GM12878 (cell line): Measurements from ENCODE around the gene SCG3. TPM values are rescaled to one million over a fixed set of nuclear protein-coding genes. Genes with fewer than 3 reads are reported as not detected.
A peak's percentile ranks its signal among the peaks of the same experiment; 100 is the strongest.

Experiments used
- ATAC-seq: fragments of 200-7000 bp; cut with Tn5 transposase; 3 replicates; pipeline ENCODE4 v1.9.1; 2020; ENCODE audit warnings: mild to moderate bottlenecking, moderate library complexity
- BruUV-seq: library from RNA; stranded (reverse); fragments of 400-500 nt; replicated peaks from 2 replicates; lab custom pipeline; 2021; lab: Mats Ljungman, UMichigan
- CTCF ChIA-PET: fragments of 300-600 bp; sonication (Branson Sonifier 250); formaldehyde crosslinking; extraction: SDS; loops from one replicate; lab custom pipeline; 2021; ENCODE audit warnings: inconsistent platforms; lab: Yijun Ruan, JAX
- POLR2A ChIA-PET: fragments of 350-600 bp; formaldehyde crosslinking; extraction: SDS; loops from one replicate; lab custom pipeline; 2021; ENCODE audit warnings: inconsistent platforms; lab: Charles Lee
- RAD21 ChIA-PET: fragments of 300-600 bp; sonication (Branson Sonifier 250); formaldehyde crosslinking; loops from one replicate; lab custom pipeline; 2023; ENCODE audit warnings: antibody characterized with exemption; ENCODE audit not compliant: unreplicated experiment; lab: Charles Lee
- SMC1A ChIA-PET: fragments of 300-600 bp; sonication (Branson Sonifier 250); formaldehyde crosslinking; loops from one replicate; lab custom pipeline; 2023; ENCODE audit not compliant: unreplicated experiment, uncharacterized antibody; lab: Charles Lee
- DNase-seq: peaks from one replicate; pipeline ENCODE4 v3.0.0-alpha.2; 2011; ENCODE audit warnings: low read depth, low spot score
- FAIRE-seq: peaks from 3 replicates; lab custom pipeline; 2011; peaks lifted over from hg19 to GRCh38; lab: Jason Lieb, UNC
- H2AFZ ChIP-seq: 2 replicates; pipeline ENCODE4 v1.6.0; 2011; ENCODE audit warnings: low read depth, low read length, control low read depth; ENCODE audit not compliant: control insufficient read depth
- H3K27ac ChIP-seq: 2 replicates; pipeline ENCODE4 v1.5.1; 2011; ENCODE audit warnings: control low read depth; ENCODE audit not compliant: control insufficient read depth, insufficient read depth
- H3K27me3 ChIP-seq, 2 experiments: replicated peaks in 1 of 2; 2 replicates each; pipeline versions ENCODE4 v1.6.0 to v1.6.1; 2011; ENCODE audit warnings: low read length in 1 of 2; ENCODE audit not compliant: control insufficient read depth in 2 of 2, insufficient read depth in 2 of 2
- H3K36me3 ChIP-seq, 2 experiments: 2 replicates each; pipeline ENCODE4 v1.5.1; 2011; ENCODE audit warnings: low read length in 1 of 2; ENCODE audit not compliant: control insufficient read depth in 2 of 2, insufficient read depth in 2 of 2
- H3K4me1 ChIP-seq: 2 replicates; pipeline ENCODE4 v1.6.1; 2011; ENCODE audit warnings: mild to moderate bottlenecking, low read length, moderate library complexity, mixed read lengths; ENCODE audit not compliant: control insufficient read depth, insufficient read depth
- H3K4me2 ChIP-seq: 2 replicates; pipeline ENCODE4 v1.6.0; 2011; ENCODE audit warnings: control low read depth; ENCODE audit not compliant: control insufficient read depth, insufficient read depth
- H3K4me3 ChIP-seq: fragments of 200-600 bp; sonication (generic); 2 replicates; pipeline ENCODE4 v1.5.1; 2016
- H3K79me2 ChIP-seq: 2 replicates; pipeline ENCODE4 v1.6.0; 2011; ENCODE audit warnings: low read length; ENCODE audit not compliant: control insufficient read depth, insufficient read depth
- H3K9ac ChIP-seq: 2 replicates; pipeline ENCODE4 v1.8.0; 2011; ENCODE audit warnings: low read length, control low read depth, mixed read lengths; ENCODE audit not compliant: control insufficient read depth, insufficient read depth
- H3K9me3 ChIP-seq: replicated peaks from 3 replicates; pipeline ENCODE4 v1.5.1; 2011; ENCODE audit warnings: mild to moderate bottlenecking, low read length; ENCODE audit not compliant: control insufficient read depth, insufficient read depth
- H4K20me1 ChIP-seq: 2 replicates; pipeline ENCODE4 v1.6.0; 2011; ENCODE audit not compliant: control insufficient read depth, insufficient read depth
- ASH2L ChIP-seq: fragments of 300-600, 200-600 bp; sonication (generic); IDR thresholded peaks from 2 replicates; pipeline ENCODE4 v1.6.1; 2017; ENCODE audit warnings: low read depth, mild to moderate bottlenecking, borderline replicate concordance
- BCL11A ChIP-seq: IDR thresholded peaks from 2 replicates; pipeline ENCODE4 v1.6.1; 2011; ENCODE audit warnings: low read depth, low read length
- CEBPB ChIP-seq, 2 experiments: fragments of 150-350 bp in 1 of 2; IDR thresholded peaks; 2 replicates each; pipeline ENCODE4 v1.6.1; 2012 to 2014; ENCODE audit warnings: low read depth in 2 of 2, low read length in 2 of 2, borderline replicate concordance in 1 of 2, inconsistent platforms in 1 of 2
- CHD4 ChIP-seq: fragments of 200-600 bp; sonication (generic); IDR thresholded peaks from 2 replicates; pipeline ENCODE4 v1.6.1; 2016; ENCODE audit warnings: mild to moderate bottlenecking
- DPF2 ChIP-seq: fragments of 450-650 bp; IDR thresholded peaks from 2 replicates; pipeline ENCODE4 v1.6.1; 2017; ENCODE audit warnings: mild to moderate bottlenecking
- MLLT1 ChIP-seq: fragments of 450-650 bp; IDR thresholded peaks from 2 replicates; pipeline ENCODE4 v1.6.1; 2016; ENCODE audit warnings: mild to moderate bottlenecking
- POLR2AphosphoS5 ChIP-seq: IDR thresholded peaks from 2 replicates; pipeline ENCODE4 v1.6.1; 2011; ENCODE audit warnings: mild to moderate bottlenecking, low read length, inconsistent platforms
- RAD21 ChIP-seq: IDR thresholded peaks from 2 replicates; pipeline ENCODE4 v1.6.1; 2011; ENCODE audit warnings: mild to moderate bottlenecking, low read depth, low read length, moderate library complexity; ENCODE audit not compliant: insufficient read depth
- RBBP5 ChIP-seq: fragments of 200-600 bp; sonication (generic); conservative IDR thresholded peaks from 2 replicates; pipeline ENCODE4 v1.6.1; 2016
- RUNX3 ChIP-seq: IDR thresholded peaks from 2 replicates; pipeline ENCODE4 v1.6.1; 2012; ENCODE audit warnings: low read length, inconsistent platforms
- SP1 ChIP-seq: IDR thresholded peaks from one replicate; pipeline ENCODE4 v1.6.1; 2011; ENCODE audit warnings: low read depth, low read length
- SPI1 ChIP-seq: IDR thresholded peaks from 2 replicates; pipeline ENCODE4 v1.6.1; 2011; ENCODE audit warnings: low read depth, mild to moderate bottlenecking, low read length, moderate library complexity, borderline replicate concordance; ENCODE audit not compliant: insufficient read depth
- SREBF2 ChIP-seq: IDR thresholded peaks from 2 replicates; pipeline ENCODE4 v1.6.1; 2012; ENCODE audit warnings: mild to moderate bottlenecking, low read length
- TCF3 ChIP-seq: IDR thresholded peaks from 2 replicates; pipeline ENCODE4 v1.6.1; 2012; ENCODE audit warnings: low read depth, mild to moderate bottlenecking, low read length, borderline replicate concordance; ENCODE audit not compliant: insufficient read depth
- ZBED1 ChIP-seq: IDR thresholded peaks from 2 replicates; pipeline ENCODE4 v1.6.1; 2016; ENCODE audit warnings: borderline replicate concordance
- ZNF207 ChIP-seq: fragments of 450-650 bp; IDR thresholded peaks from 2 replicates; pipeline ENCODE4 v1.6.1; 2014; ENCODE audit warnings: antibody characterized with exemption, mild to moderate bottlenecking, borderline replicate concordance
- WGBS: methylation state at CpG from one replicate; pipeline ENCODE4 v1.1.6; 2016; ENCODE audit warnings: low lambda C conversion rate; ENCODE audit not compliant: insufficient replicate concordance, insufficient coverage; ENCODE audit errors: missing lambda C conversion rate; 5-methylcytosine and 5-hydroxymethylcytosine counted together
- in situ Hi-C: fragments of 300-500 bp; cut with MboI; formaldehyde crosslinking; loops from 9 replicates; pipeline ENCODE4 v1.14.3; 2018; ENCODE audit warnings: mixed read lengths
- intact Hi-C: fragments of 100-400 bp; cut with micrococcal nuclease; formaldehyde crosslinking; loops from one replicate; pipeline ENCODE4 v1.14.2; 2022; ENCODE audit not compliant: unreplicated experiment
- polyA plus RNA-seq, 11 experiments: library from polyadenylated mRNA; depleted of rRNA in 4 of 11; unstranded in 6 of 11; stranded (reverse) in 5 of 11; fragments of >200 nt; fragmentation: Nextera tagmentation in 4 of 11; fragmentation: Illumina TruSeq in 1 of 11; extraction: Ambion mirVana in 4 of 11; extraction: Trizol in 1 of 11; gene quantifications; 1 replicate in 1 of 11; 2 replicates in 10 of 11; pipeline versions ENCODE4 v1.2.1 to v1.2.3, GENCODE V29; 2011 to 2016; ENCODE audit warnings: inconsistent platforms in 2 of 11, missing spikeins in 2 of 11, low read depth in 1 of 11
- total RNA-seq, 4 experiments: library from RNA; depleted of rRNA in 3 of 4; stranded (reverse); fragments of >200 nt in 3 of 4; fragmentation: Illumina TruSeq in 1 of 4; extraction: Trizol in 1 of 4; gene quantifications; 2 replicates each; pipeline versions ENCODE4 v1.2.1 to v1.2.3, GENCODE V29; 2013 to 2021
- TF ChIP-seq, protein P1 (sequence below): fragments of 450-650 bp; IDR thresholded peaks from 2 replicates; pipeline ENCODE4 v1.6.1; 2017; ENCODE audit warnings: borderline replicate concordance

The SCG3 gene
- total and polyA plus RNA-seq, 10 of the 15 experiments (the other 5 are each of a cell fraction or from before 2014, with no cell fraction given) = 0.03 to 0.15 (median 0.04) TPM; not detected in 7

DNA sequence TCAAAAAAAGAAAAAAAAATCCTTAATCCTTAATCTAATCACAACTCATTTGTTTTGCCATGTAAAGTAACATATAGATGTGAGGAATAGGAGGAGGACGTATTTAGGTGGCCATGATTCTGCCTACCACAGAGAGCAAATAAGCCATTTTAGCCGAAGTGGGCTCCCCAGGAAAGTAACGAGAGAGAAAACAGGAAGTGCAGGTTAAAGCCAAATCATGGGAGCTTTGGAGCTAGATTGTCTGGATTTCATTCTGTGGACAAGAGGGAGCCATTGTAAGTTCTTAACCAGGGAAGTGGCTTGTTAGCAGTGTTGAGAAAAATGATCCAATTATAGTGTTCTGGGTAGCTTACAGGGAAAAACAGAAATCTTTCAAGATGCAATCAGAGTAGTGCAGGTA, 79.5 kb downstream of the SCG3 start:
- no peak overlapping the region for H3K4me2 ChIP-seq

GRCh38 chr15:51765751-51766150, 84.4 kb downstream of the SCG3 start:
- Histone ChIP-seq H4K20me1 (no peaks in the 10 kb centered on the region), H3K4me1 (no peaks in the 10 kb centered on the region), H3K36me3 (no peaks in the 10 kb centered on the region), H3K4me2 (no peak overlapping the region), H3K79me2 (no peaks in the 10 kb centered on the region), H3K4me3 (no peak overlapping the region), H3K27me3 (no peaks in the 10 kb centered on the region), H3K9ac (no peak overlapping the region), H3K9me3 (no peaks in the 10 kb centered on the region), H2AFZ (no peak overlapping the region), H3K27ac (no peak overlapping the region)
- CTCF ChIA-PET = interaction anchor here (1.0 to 2.2 kb wide), 2 partner anchors 11 kb away, joined by 5 to 7 read pairs; no protein-coding TSS in a partner anchor
- WGBS = 95% methylated on average over 7 of the region's 7 CpGs
- SMC1A ChIA-PET = interaction anchor here (1.0 to 1.6 kb wide), 2 partner anchors 11 to 30 kb away, joined by 4 to 5 read pairs; no protein-coding TSS in a partner anchor
- no peak for FAIRE-seq
- DNase-seq = no peak
- intact Hi-C loops (no loop called here), in situ Hi-C loops (no loop called here)
- POLR2A ChIA-PET = no interaction called here
- BruUV-seq = no TSS peak
- RAD21 ChIA-PET = no interaction called here
- no peak for ATAC-seq
- TF ChIP-seq SREBF2 (no peak), ASH2L (no peak), POLR2AphosphoS5 (no peak), TCF3 (no peak), BCL11A (no peak), ZBED1 (no peak), CHD4 (no peak), SP1 (no peak), CEBPB (IDR thresholded peaks at IDR 0.05; ENCODE audit: borderline replicate concordance in 1 of 2, low read depth in 2 of 2, low read length in 2 of 2) (no peak), DPF2 (no peak), RAD21 (no peak), MLLT1 (no peak), ZNF207 (no peak), RUNX3 (no peak), RBBP5 (no peak)

More for the DNA sequence above, 79.5 kb downstream of the SCG3 start:
- FAIRE-seq (no peak), DNase-seq (no peak), ATAC-seq (no peak)
- ChIA-PET RAD21 (no interaction called here), CTCF (interaction anchor here (0.7 to 3.8 kb wide), 7 partner anchors 9 to 225 kb away, joined by 3 to 21 read pairs (median 4); no protein-coding TSS in a partner anchor), POLR2A (no interaction called here), SMC1A (interaction anchor here (0.8 to 1.8 kb wide), 4 partner anchors 9 to 111 kb away, joined by 3 to 7 read pairs (median 4); no protein-coding TSS in a partner anchor)
- H3K27ac ChIP-seq = no peak overlapping the region
- H3K4me1 ChIP-seq = no peaks in the 10 kb centered on the region
- H4K20me1 ChIP-seq = no peaks in the 10 kb centered on the region
- H3K9me3 ChIP-seq = no peaks in the 10 kb centered on the region
- WGBS = 64% methylated on average over 3 of the region's 3 CpGs
- peak overlapping the region; percentile 7; the same call in 1 of the 2 replicates for H2AFZ ChIP-seq
- TF ChIP-seq, protein P1, sequence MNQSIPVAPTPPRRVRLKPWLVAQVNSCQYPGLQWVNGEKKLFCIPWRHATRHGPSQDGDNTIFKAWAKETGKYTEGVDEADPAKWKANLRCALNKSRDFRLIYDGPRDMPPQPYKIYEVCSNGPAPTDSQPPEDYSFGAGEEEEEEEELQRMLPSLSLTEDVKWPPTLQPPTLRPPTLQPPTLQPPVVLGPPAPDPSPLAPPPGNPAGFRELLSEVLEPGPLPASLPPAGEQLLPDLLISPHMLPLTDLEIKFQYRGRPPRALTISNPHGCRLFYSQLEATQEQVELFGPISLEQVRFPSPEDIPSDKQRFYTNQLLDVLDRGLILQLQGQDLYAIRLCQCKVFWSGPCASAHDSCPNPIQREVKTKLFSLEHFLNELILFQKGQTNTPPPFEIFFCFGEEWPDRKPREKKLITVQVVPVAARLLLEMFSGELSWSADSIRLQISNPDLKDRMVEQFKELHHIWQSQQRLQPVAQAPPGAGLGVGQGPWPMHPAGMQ = no peak
- peak; percentile 72; the same call in 1 of the 2 replicates for TF ChIP-seq SPI1
- BruUV-seq = no TSS peak
- H3K79me2 ChIP-seq = no peaks in the 10 kb centered on the region
- H3K9ac ChIP-seq = no peak overlapping the region
- H3K4me3 ChIP-seq = no peak overlapping the region
- intact Hi-C loops = no loop called here
- H3K27me3 ChIP-seq = no peaks in the 10 kb centered on the region
- in situ Hi-C loops = no loop called here
- no peaks in the 10 kb centered on the region for H3K36me3 ChIP-seq
